MM.1S (cell line): Measurements from ENCODE around the gene NPC2.

Experiments used
- CTCF ChIP-seq: fragments of 300-600 bp; sonication (generic); IDR thresholded peaks from 2 replicates; pipeline ENCODE4 v1.5.1; 2016; ENCODE audit warnings: antibody characterized with exemption, low read length, mixed read lengths
- EZH2 ChIP-seq: fragments of 300-600 bp; sonication (generic); optimal IDR thresholded peaks from 2 replicates; pipeline ENCODE3; 2017; ENCODE audit warnings: low read depth, mild to moderate bottlenecking, antibody characterized with exemption, low read length, mixed read lengths
- EZH2phosphoT487 ChIP-seq: fragments of 300-600 bp; sonication (generic); IDR thresholded peaks from 2 replicates; pipeline ENCODE4 v1.6.1; 2018; ENCODE audit warnings: antibody characterized with exemption, low read length

DNA sequence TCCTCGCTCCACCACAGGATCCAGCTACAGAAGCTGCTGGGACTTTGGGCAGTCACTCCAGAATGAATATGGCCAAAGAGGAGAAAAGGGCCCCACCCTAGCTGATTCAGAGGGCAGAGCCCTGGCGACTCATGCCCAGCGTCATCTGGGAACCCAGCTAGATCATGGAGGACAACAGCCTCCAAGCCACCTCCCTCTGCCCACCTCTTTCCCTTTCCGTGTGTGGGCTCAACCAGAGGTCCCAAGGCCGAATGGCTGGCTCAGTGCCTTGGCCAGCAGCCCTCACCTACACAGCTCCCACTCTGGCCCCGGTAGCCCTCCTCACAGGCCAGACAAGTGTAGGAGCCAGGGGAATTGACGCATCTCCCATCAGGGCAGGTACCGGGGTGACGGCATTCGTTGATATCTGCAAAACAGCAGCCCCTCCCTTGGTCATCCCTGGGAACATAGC, 17.9 kb upstream of the NPC2 start:
- TF ChIP-seq EZH2 (no peak), CTCF (no peak), EZH2phosphoT487 (no peak)
